NCI-H748 treated with DMSO at 0.1 percent for 48 hours (cell line): Measurements from ENCODE around the gene COL7A1.
"Not testable (repeated sequence)": the region's sequence is repeated elsewhere in the genome, so short reads cannot be mapped to it uniquely, and the experiment has no call there.

Experiments
- DNase-seq: peaks from one replicate; lab custom pipeline; 2025; lab: John Stamatoyannopoulos, UW

The COL7A1 gene

GRCh38 chr3:48563382-48563918, 31.7 kb downstream of the COL7A1 start, which contains the start of gene UCN2:
Gene UCN2, minus strand, starts transcription at chr3:48563781. Its CDS starts 657 bp downstream, at chr3:48563124.
- DNase-seq = no peak

GRCh38 chr3:48562367-48563095, 32.6 kb downstream of the COL7A1 start:
- no peak for DNase-seq

GRCh38 chr3:48561045-48561736, 33.9 kb downstream of the COL7A1 start:
- no peak for DNase-seq

- DNase-seq = no peak
Measured at GRCh38 chr3:48560648-48561018, 34.5 kb downstream of the COL7A1 start.

GRCh38 chr3:48558493-48559134, 36.5 kb downstream of the COL7A1 start:
- no peak for DNase-seq

- peak; percentile 95 for DNase-seq
Measured at GRCh38 chr3:48556796-48557626, 38.1 kb downstream of the COL7A1 start, which contains the start of gene PFKFB4. Gene PFKFB4, minus strand, starts transcription at chr3:48556803. Its CDS starts 26 bp downstream, at chr3:48556777.

GRCh38 chr3:48555949-48556795, 39.0 kb downstream of the COL7A1 start:
- DNase-seq = no peak

- no peak for DNase-seq
Measured at GRCh38 chr3:48555231-48555948, 39.7 kb downstream of the COL7A1 start.

GRCh38 chr3:48553886-48554845, 41.0 kb downstream of the COL7A1 start:
- DNase-seq = no peak

GRCh38 chr3:48553361-48553760, 41.8 kb downstream of the COL7A1 start:
- DNase-seq = no peak

- no peak for DNase-seq
Measured at GRCh38 chr3:48552111-48552951, 42.8 kb downstream of the COL7A1 start.

- not testable (repeated sequence) for DNase-seq
Measured at GRCh38 chr3:48551651-48552050, 43.5 kb downstream of the COL7A1 start.

GRCh38 chr3:48548729-48549705, 46.1 kb downstream of the COL7A1 start:
- peak; percentile 4 for DNase-seq

GRCh38 chr3:48548126-48548525, 47.0 kb downstream of the COL7A1 start:
- DNase-seq = no peak

GRCh38 chr3:48546203-48546829, 48.8 kb downstream of the COL7A1 start:
- no peak for DNase-seq

GRCh38 chr3:48544141-48544540, 51.0 kb downstream of the COL7A1 start:
- no peak for DNase-seq
